Esophagus squamous epithelium (tissue), 4 donors: Measurements from ENCODE around the gene GOT2.

ENCODE experiments used
- CTCF ChIP-seq, 6 experiments: fragments of 450-650 bp in 4 of 6; fragments of 200-600 bp in 2 of 6; sonication (generic) in 2 of 6; IDR thresholded peaks; one replicate each; pipeline ENCODE4 v1.5.1; 2016 to 2019; ENCODE audit warnings: antibody characterized with exemption in 6 of 6, mild to moderate bottlenecking in 4 of 6, moderate library complexity in 4 of 6
- POLR2A ChIP-seq, 4 donors: fragments of 450-650 bp; IDR thresholded peaks; one replicate each; pipeline ENCODE4 v1.6.1; 2017; ENCODE audit warnings: antibody characterized with exemption in 4 of 4, mild to moderate bottlenecking in 4 of 4, moderate library complexity in 3 of 4

DNA sequence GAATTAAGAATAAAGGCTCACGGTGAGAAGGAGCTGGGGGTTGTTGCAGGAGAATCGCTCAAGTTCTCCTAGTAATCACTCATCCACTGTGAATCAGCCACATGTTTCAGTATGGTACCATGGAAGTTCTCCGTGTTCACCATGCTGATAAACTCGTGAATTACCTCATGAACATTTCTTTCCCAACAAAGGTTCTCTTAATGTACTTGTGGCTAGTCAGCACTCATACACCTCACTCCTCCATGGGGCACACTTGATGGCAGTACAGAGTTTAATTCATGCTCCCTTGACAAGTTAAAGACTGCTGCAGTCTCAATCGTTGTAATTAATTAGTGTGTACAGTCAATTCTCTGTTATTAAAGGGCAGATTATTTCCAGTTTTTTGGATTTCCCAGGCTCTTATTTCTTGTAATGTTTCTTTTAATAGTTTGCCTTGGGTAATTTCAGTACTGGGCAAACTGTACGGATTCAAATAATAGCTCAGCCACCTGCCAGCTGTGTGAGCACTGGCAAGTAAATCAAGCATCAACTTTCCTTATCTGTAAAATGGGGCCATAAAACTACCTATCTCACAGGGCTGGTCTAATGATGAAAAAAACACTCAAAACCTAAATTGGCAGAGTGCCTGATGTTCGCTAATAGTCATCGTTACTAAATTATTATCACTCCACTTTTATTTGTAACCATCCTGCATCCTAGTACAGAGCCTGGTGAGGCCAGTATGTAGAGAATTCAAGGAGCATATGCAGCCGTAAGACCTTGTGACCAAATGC is 6.1 kb downstream of the GOT2 start:
- no peak for TF ChIP-seq CTCF (IDR thresholded peaks at IDR 0.05)
- no peak for TF ChIP-seq POLR2A (IDR thresholded peaks at IDR 0.05)
